Kidney (tissue), 14 donors: Measurements from ENCODE around the gene MXD1. TPM values are rescaled to one million over a fixed set of nuclear protein-coding genes. Genes with fewer than 3 reads are reported as not detected.

ENCODE experiments used
- DNase-seq, 5 donors: peaks; one replicate each; pipeline ENCODE4 v3.0.0-alpha.2; 2013 to 2020
- FAIRE-seq: peaks from 2 replicates; lab custom pipeline; 2012; peaks lifted over from hg19 to GRCh38; lab: Jason Lieb, UNC
- H3K27ac ChIP-seq, 2 donors: one replicate each; pipeline ENCODE4 v1.7.0; 2013; ENCODE audit warnings: low read depth in 2 of 2, low read length in 2 of 2, inconsistent platforms in 1 of 2
- H3K27me3 ChIP-seq: one replicate; pipeline ENCODE4 v1.7.1; 2013; ENCODE audit warnings: low read length, inconsistent platforms; ENCODE audit not compliant: control insufficient read depth, insufficient read depth
- H3K36me3 ChIP-seq, 3 donors: one replicate each; pipeline versions ENCODE4 v1.7.0 to v1.7.1; 2013; ENCODE audit warnings: low read length in 3 of 3, control low read depth in 1 of 3, inconsistent platforms in 1 of 3; ENCODE audit not compliant: insufficient read depth in 3 of 3, control insufficient read depth in 2 of 3
- H3K4me1 ChIP-seq, 3 donors: one replicate each; pipeline versions ENCODE4 v1.7.0 to v1.7.1; 2013; ENCODE audit warnings: low read length in 3 of 3, inconsistent platforms in 1 of 3, low read depth in 1 of 3; ENCODE audit not compliant: control insufficient read depth in 2 of 3, insufficient read depth in 2 of 3
- H3K4me3 ChIP-seq, 3 donors: one replicate each; pipeline versions ENCODE4 v1.7.0 to v1.8.1; 2013; ENCODE audit warnings: low read length in 3 of 3, control low read depth in 1 of 3, inconsistent platforms in 1 of 3
- H3K9ac ChIP-seq, 3 donors: one replicate each; pipeline versions ENCODE4 v1.7.0 to v1.7.1; 2013; ENCODE audit warnings: low read length in 3 of 3, control low read depth in 1 of 3, inconsistent platforms in 1 of 3
- H3K9me3 ChIP-seq, 3 donors: one replicate each; pipeline versions ENCODE4 v1.7.0 to v1.7.1; 2013; ENCODE audit warnings: low read length in 3 of 3, control low read depth in 1 of 3, inconsistent platforms in 1 of 3; ENCODE audit not compliant: control insufficient read depth in 2 of 3, insufficient read depth in 1 of 3
- CTCF ChIP-seq: IDR thresholded peaks from 3 replicates; pipeline ENCODE4 v1.5.1; 2012; ENCODE audit warnings: mild to moderate bottlenecking, moderate library complexity, borderline replicate concordance; ENCODE audit not compliant: insufficient read depth; ENCODE audit errors: extremely low read depth
- intact Hi-C: fragments of 100-400 bp; cut with DNase I; formaldehyde crosslinking; loops from one replicate; pipeline ENCODE4 v1.11.1; 2022
- polyA plus RNA-seq: library from polyadenylated mRNA; stranded (reverse); fragments of 350-450 nt; fragmentation: Illumina TruSeq; extraction: RNeasy Lipid Tissue Mini Kit (QIAGEN cat#74804); gene quantifications from one replicate; pipeline ENCODE4 v1.2.3, GENCODE V29; 2014; ENCODE audit warnings: low read depth, low replicate concordance; ENCODE audit not compliant: insufficient read depth
- total RNA-seq: library from RNA; stranded (reverse); fragmentation: NEBNext Ultra II Directional; extraction: Animal tissue kit (Norgen Biotek cat#: 25700); gene quantifications from one replicate; pipeline ENCODE4 v1.2.1, GENCODE V29; 2021
- donor health status: control.
- donor health status: control.
- donor health status: control.
- donor health status: control.
- donor health status: control.
- donor health status: DM: yes; HTN: yes; CAD: no.
- donor health status: Normal renal cell carcinoma (clear cell type).

The MXD1 gene
- total and polyA plus RNA-seq, 2 donors from 2014 or later = 4.9 to 13.3 TPM

GRCh38 chr2:69902213-69902922 is 12.5 kb upstream of the MXD1 start:
- H3K27ac ChIP-seq = no peak overlapping the region
- intact Hi-C loops = loop anchor here (10.0 kb wide), 1 partner anchor 242 kb away; no protein-coding TSS in a partner anchor
- no peak for TF ChIP-seq CTCF
- peaks cover 7 to 26% (median 25%) of the 10 kb centered on the region in 3 donors for H3K36me3 ChIP-seq
- no peak overlapping the region for H3K4me3 ChIP-seq
- DNase-seq (no peak), FAIRE-seq (no peak)
- no peak overlapping the region for H3K9ac ChIP-seq
- H3K27me3 ChIP-seq = no peaks in the 10 kb centered on the region
- H3K9me3 ChIP-seq = no peaks in the 10 kb centered on the region
- H3K4me1 ChIP-seq = no peaks in the 10 kb centered on the region

GRCh38 chr2:69907216-69907615 is 7.7 kb upstream of the MXD1 start:
- TF ChIP-seq CTCF = no peak
- H3K9ac ChIP-seq = no peak overlapping the region
- intact Hi-C loops = loop anchor here (10.0 kb wide), 1 partner anchor 238 kb away; no protein-coding TSS in a partner anchor
- no peaks in the 10 kb centered on the region for H3K27me3 ChIP-seq
- FAIRE-seq (no peak), DNase-seq (no peak)
- peaks cover 7 to 29% (median 23%) of the 10 kb centered on the region in 3 donors for H3K36me3 ChIP-seq
- no peaks in the 10 kb centered on the region for H3K4me1 ChIP-seq
- no peak overlapping the region for H3K4me3 ChIP-seq
- no peak overlapping the region for H3K27ac ChIP-seq
- no peaks in the 10 kb centered on the region for H3K9me3 ChIP-seq

- TF ChIP-seq CTCF = peak; percentile 33
- peak; percentile 97 for FAIRE-seq
- Histone ChIP-seq H3K36me3 (peaks cover 7 to 18% (median 14%) of the 10 kb centered on the region in 3 donors), H3K9ac (peak overlapping the region in 1 of 3 donors; percentile 11), H3K27ac (no peak overlapping the region), H3K4me1 (peaks cover 0 to 2% (median 0%) of the 10 kb centered on the region in 3 donors), H3K4me3 (no peak overlapping the region), H3K9me3 (no peaks in the 10 kb centered on the region), H3K27me3 (no peaks in the 10 kb centered on the region)
- intact Hi-C loops = no loop called here
- DNase-seq = peak in 2 of 5 donors; percentile 74 to 84
Measured at GRCh38 chr2:69911985-69912563, 2.8 kb upstream of the MXD1 start.
